Erythroblast (primary cell): ENCODE data around the gene CCNY.

Experiments used
- GATA1 ChIP-seq: IDR thresholded peaks from 2 replicates; pipeline ENCODE4 v1.6.1; 2011; ENCODE audit warnings: low read depth, mild to moderate bottlenecking, control low read depth, low read length, moderate library complexity
- POLR2A ChIP-seq: IDR thresholded peaks from 2 replicates; pipeline ENCODE4 v1.6.1; 2011; ENCODE audit warnings: mild to moderate bottlenecking, low read length

- TF ChIP-seq POLR2A: no peak
- TF ChIP-seq GATA1: no peak
Observed at GRCh38 chr10:35289198-35289597, 47.1 kb upstream of the CCNY start.
